Nephron progenitor cell (in vitro differentiated cells): Measurements from ENCODE around the gene VWDE.

Experiments used
- DNase-seq: peaks from one replicate; pipeline ENCODE4 v3.0.0; 2021
- H3K27ac Mint-ChIP-seq: 2 replicates; pipeline ENCODE4 v1.8.0; 2021; ENCODE audit warnings: mild to moderate bottlenecking, moderate library complexity, mixed read lengths
- H3K27me3 Mint-ChIP-seq: 2 replicates; pipeline ENCODE4 v1.8.0; 2021; ENCODE audit warnings: mild to moderate bottlenecking, low read depth, mixed read lengths; ENCODE audit not compliant: poor library complexity
- H3K36me3 Mint-ChIP-seq: 2 replicates; pipeline ENCODE4 v1.8.0; 2021; ENCODE audit warnings: low read depth, mixed read lengths
- H3K4me1 Mint-ChIP-seq: 2 replicates; pipeline ENCODE4 v1.8.0; 2021; ENCODE audit warnings: mixed read lengths
- H3K4me3 Mint-ChIP-seq: 2 replicates; pipeline ENCODE4 v1.8.0; 2021; ENCODE audit warnings: mild to moderate bottlenecking, moderate library complexity, mixed read lengths
- H3K9me3 Mint-ChIP-seq: 2 replicates; pipeline ENCODE4 v1.8.0; 2021; ENCODE audit warnings: mild to moderate bottlenecking, moderate library complexity, mixed read lengths
- CTCF ChIP-seq: fragments of 200-600 bp; sonication (generic); IDR thresholded peaks from 2 replicates; pipeline ENCODE4 v1.5.0; 2021; ENCODE audit warnings: antibody characterized with exemption

VWDE gene

DNA sequence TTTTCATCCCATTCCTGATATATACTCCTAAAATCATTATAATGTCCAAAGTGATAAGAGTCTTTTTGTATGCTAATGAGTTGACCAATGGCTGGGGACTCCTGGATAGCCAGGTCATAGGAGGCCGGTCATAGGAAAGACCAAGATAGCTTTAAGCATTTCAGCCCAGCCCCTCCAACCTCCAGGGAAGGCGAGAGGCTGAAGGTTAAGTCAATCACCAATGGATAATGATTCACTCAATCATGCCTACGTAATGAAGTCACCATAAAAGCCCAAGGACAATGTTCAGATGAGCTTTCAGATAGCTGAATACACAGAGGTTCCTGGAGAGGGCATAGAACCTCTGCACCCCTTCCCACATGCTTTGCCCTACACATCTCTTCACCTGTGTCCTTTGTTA lies 75.7 kb downstream of the VWDE start:
- Mint-ChIP-seq H3K27ac (no peak overlapping the region), H3K4me1 (no peaks in the 10 kb centered on the region), H3K36me3 (no peaks in the 10 kb centered on the region), H3K9me3 (no peaks in the 10 kb centered on the region), H3K27me3 (peaks cover 2% of the 10 kb centered on the region), H3K4me3 (no peak overlapping the region)
- TF ChIP-seq CTCF = no peak
- DNase-seq = no peak

DNA sequence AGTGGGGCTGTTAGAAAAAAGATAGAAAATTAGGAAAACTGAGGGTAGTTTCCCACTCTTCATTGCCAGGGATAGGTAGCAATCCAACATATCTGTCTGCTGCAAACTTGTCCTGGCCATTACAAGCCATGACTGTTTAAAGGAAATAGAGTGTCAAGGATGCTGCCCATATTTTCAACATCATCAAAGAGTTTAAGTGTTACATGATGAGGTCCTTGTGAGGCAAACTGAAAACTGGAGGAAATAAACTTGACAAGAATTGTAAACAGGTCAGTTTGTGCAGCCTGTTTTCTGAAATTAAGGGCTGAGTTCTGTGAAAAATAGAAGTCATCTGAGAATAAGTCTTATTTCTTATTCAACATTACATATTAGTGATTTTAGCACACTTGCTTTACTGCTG lies 78.0 kb downstream of the VWDE start:
- Mint-ChIP-seq H3K27me3 (peaks cover 2% of the 10 kb centered on the region), H3K9me3 (no peaks in the 10 kb centered on the region)
- no peak for TF ChIP-seq CTCF

DNA sequence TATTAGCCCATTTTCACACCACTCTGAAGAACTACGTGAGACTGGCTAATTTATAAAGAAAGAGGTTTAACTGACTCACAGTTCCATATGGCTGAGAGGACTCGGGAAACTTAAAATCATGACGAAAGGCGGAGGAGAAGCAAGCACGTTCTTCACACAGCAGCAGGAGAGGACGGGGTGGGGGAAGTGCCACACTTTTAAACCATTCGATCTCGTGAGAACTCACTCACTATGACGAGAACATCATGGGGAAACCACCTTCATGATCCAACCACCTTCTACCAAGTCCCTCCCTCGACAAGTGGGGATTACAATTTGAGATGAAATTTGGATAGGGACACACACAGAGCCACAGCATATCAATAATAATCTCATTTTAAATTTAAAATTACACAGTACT lies 80.2 kb downstream of the VWDE start:
- H3K4me1 Mint-ChIP-seq = peaks cover 20% of the 10 kb centered on the region
- no peak for DNase-seq
- TF ChIP-seq CTCF = no peak
- H3K36me3 Mint-ChIP-seq = no peaks in the 10 kb centered on the region
- no peak overlapping the region for H3K27ac Mint-ChIP-seq
- no peaks in the 10 kb centered on the region for H3K9me3 Mint-ChIP-seq
- H3K27me3 Mint-ChIP-seq = peaks cover 2% of the 10 kb centered on the region
- H3K4me3 Mint-ChIP-seq = no peak overlapping the region

More for the DNA sequence above, 78.0 kb downstream of the VWDE start:
- Mint-ChIP-seq H3K4me1 (peaks cover 7% of the 10 kb centered on the region), H3K36me3 (no peaks in the 10 kb centered on the region), H3K27ac (no peak overlapping the region), H3K4me3 (no peak overlapping the region)
- DNase-seq = no peak

DNA sequence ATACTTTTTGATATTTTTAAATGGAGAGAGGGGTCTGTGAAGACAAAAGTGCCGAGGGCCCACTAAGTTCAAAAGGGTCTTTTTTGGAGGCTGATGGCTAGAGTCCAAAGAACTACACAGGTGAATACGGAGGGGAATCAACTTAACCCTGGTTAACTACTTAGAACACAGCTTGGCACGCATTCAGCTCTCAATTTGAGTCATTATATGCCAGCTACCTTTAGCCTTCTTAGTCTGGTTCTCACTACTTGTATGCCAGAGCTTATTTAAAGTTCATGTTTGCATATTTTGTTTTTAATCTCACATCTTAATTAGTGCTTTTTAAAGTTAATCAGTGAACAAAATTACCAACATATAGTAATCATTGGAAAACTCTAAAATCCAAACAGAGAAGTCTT lies 80.8 kb downstream of the VWDE start:
- no peak for TF ChIP-seq CTCF
- H3K27me3 Mint-ChIP-seq = peaks cover 2% of the 10 kb centered on the region
- H3K4me1 Mint-ChIP-seq = peaks cover 20% of the 10 kb centered on the region
- DNase-seq = no peak
- no peak overlapping the region for H3K4me3 Mint-ChIP-seq
- H3K36me3 Mint-ChIP-seq = no peaks in the 10 kb centered on the region
- no peaks in the 10 kb centered on the region for H3K9me3 Mint-ChIP-seq
- H3K27ac Mint-ChIP-seq = no peak overlapping the region

GRCh38 chr7:12322284-12322902 lies 81.3 kb downstream of the VWDE start:
- Mint-ChIP-seq H3K27me3 (peaks cover 2% of the 10 kb centered on the region), H3K4me3 (no peak overlapping the region), H3K9me3 (no peaks in the 10 kb centered on the region), H3K27ac (no peak overlapping the region), H3K36me3 (no peaks in the 10 kb centered on the region), H3K4me1 (peaks cover 20% of the 10 kb centered on the region)
- TF ChIP-seq CTCF = peak; percentile 59
- no peak for DNase-seq

DNA sequence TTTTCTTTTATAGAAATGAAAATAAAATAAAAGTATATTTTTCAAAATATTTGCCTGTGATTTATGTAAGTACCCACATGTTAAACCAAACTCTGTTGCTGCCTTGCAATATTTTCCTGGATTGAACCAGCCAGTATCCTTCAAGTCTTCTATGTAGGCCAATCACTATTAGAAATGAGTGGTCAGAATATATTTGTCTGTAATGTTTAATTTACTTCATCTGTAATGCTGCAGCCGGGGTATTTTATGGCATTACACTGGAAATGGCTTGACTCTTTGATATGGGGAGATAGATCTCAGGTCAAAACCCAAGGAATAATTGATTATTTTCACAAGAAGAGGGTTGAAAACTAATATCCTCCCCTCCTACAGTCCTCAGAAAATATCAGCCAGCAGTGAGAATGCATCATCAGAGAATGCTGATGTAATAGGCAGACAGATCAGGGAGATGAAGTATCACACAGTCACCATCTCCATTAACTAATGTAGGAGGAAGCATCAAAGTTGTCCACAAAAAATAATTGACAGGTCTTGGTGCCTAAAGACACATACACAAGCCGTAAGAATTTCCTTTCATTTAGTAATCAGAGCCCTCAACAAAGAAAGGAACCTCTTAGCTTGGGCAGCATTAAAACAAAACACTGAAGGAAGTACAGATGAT lies 82.5 kb downstream of the VWDE start:
- Mint-ChIP-seq H3K9me3 (no peaks in the 10 kb centered on the region), H3K4me3 (no peak overlapping the region), H3K27me3 (peaks cover 2% of the 10 kb centered on the region), H3K36me3 (no peaks in the 10 kb centered on the region), H3K4me1 (peaks cover 20% of the 10 kb centered on the region), H3K27ac (no peak overlapping the region)
- TF ChIP-seq CTCF = no peak
- DNase-seq = no peak
